ENCODE results near the gene RNF150. TPM values are rescaled to one million over a fixed set of nuclear protein-coding genes. Genes with fewer than 3 reads are reported as not detected.
A peak's percentile ranks its signal among the peaks of the same experiment; 100 is the strongest.

The RNF150 gene
- total RNA-seq, 2 donors from 2014 or later = 11.7 to 12.3 TPM

DNA sequence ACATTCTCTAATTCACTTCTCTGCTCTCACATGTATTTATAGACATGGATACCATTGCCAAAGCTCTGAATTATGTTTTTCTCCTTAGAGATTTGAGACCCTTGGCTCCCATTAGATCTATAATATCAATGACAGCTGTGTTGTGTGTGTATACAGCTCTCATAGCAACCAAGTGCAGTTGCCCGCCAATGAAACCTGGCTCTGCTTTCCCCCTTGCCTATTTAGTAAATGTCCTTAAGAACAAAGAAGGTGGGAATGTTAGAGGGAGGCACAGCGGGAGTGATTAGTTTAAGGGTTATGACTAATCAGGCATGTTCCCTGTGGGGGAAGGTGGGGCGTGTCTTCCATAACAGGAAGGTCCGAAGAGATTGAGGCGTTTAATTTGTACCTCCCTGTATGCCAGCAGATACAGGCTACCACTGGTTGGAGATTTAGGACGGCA lies 276.6 kb downstream of the RNF150 start:
- Histone ChIP-seq H3K36me3 (no peaks in the 10 kb centered on the region), H3K4me3 (no peak overlapping the region), H3K27me3 (replicated peaks; ENCODE audit: insufficient read depth) (no peaks in the 10 kb centered on the region), H3K9me3 (no peaks in the 10 kb centered on the region), H3K4me1 (replicated peaks) (no peaks in the 10 kb centered on the region), H3K27ac (no peak overlapping the region)
- intact Hi-C loops (cut with DNase I) = no loop called here
- WGBS = 20% methylated on average over 6 of the region's 6 CpGs
- DNase-seq (ENCODE audit: low spot score) = no peak
- no peak for TF ChIP-seq POLR2A (IDR thresholded peaks at IDR 0.05)
- no peak for TF ChIP-seq POLR2AphosphoS5 (IDR thresholded peaks at IDR 0.05)
- TF ChIP-seq, protein P1, sequence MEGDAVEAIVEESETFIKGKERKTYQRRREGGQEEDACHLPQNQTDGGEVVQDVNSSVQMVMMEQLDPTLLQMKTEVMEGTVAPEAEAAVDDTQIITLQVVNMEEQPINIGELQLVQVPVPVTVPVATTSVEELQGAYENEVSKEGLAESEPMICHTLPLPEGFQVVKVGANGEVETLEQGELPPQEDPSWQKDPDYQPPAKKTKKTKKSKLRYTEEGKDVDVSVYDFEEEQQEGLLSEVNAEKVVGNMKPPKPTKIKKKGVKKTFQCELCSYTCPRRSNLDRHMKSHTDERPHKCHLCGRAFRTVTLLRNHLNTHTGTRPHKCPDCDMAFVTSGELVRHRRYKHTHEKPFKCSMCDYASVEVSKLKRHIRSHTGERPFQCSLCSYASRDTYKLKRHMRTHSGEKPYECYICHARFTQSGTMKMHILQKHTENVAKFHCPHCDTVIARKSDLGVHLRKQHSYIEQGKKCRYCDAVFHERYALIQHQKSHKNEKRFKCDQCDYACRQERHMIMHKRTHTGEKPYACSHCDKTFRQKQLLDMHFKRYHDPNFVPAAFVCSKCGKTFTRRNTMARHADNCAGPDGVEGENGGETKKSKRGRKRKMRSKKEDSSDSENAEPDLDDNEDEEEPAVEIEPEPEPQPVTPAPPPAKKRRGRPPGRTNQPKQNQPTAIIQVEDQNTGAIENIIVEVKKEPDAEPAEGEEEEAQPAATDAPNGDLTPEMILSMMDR (IDR thresholded peaks at IDR 0.05) = no peak

DNA sequence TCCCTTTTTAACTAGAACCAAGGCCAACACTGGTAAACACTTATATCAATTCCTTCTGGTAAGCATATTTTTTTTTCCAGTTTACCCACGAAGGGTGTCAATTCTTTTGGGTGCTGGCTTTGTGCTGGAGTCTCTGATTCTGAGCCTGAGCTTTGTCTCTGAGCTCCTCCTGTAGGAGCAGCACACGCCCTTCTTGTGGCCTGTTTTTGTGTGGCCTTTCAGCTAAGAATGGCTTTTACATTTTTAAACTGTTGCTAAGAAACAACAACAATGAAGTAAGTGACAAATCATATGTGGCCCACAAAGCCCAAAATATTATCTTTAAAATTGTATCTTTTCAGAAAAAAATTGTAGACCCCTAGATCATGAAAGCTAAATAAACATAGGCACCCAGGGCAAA lies 279.1 kb downstream of the RNF150 start:
- no peaks in the 10 kb centered on the region for H3K27me3 ChIP-seq (replicated peaks; ENCODE audit: insufficient read depth)
- H3K4me3 ChIP-seq = no peak overlapping the region
- intact Hi-C loops (cut with DNase I) = loop anchor here (5.0 kb wide), 2 partner anchors 327 to 492 kb away; no protein-coding TSS in a partner anchor
- H3K9me3 ChIP-seq = no peaks in the 10 kb centered on the region
- WGBS = 78% methylated on average over 2 of the region's 2 CpGs
- no peak for DNase-seq (ENCODE audit: low spot score)
- no peaks in the 10 kb centered on the region for H3K4me1 ChIP-seq (replicated peaks)
- H3K36me3 ChIP-seq = no peaks in the 10 kb centered on the region
- no peak overlapping the region for H3K27ac ChIP-seq
- TF ChIP-seq POLR2A (IDR thresholded peaks at IDR 0.05) = no peak
- TF ChIP-seq POLR2AphosphoS5 (IDR thresholded peaks at IDR 0.05) = no peak
- TF ChIP-seq, protein P1 (IDR thresholded peaks at IDR 0.05) = no peak

DNA sequence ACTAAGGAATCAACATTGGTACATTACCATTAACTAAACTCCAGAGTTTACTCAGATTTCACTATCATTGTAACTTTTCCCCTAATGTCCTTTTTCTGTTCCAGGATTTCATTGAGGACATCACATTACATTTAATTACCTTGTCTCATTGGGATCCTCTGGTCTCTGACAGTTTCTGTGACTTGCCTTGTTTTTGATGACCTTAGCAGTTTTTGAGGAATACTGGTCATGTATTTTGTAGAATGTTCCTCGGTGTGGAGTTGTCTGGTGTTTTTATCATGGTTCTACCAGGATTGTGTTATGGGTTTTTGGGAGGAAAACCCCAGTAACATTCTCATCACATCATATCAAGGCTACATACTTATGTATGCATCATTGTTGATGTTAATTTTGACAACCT lies 281.5 kb downstream of the RNF150 start:
- intact Hi-C loops (cut with DNase I) = loop anchor here (5.0 kb wide), 2 partner anchors 325 to 490 kb away; no protein-coding TSS in a partner anchor
- DNase-seq (ENCODE audit: low spot score) = no peak
- Histone ChIP-seq H3K27ac (no peak overlapping the region), H3K9me3 (no peaks in the 10 kb centered on the region), H3K4me3 (no peak overlapping the region), H3K36me3 (no peaks in the 10 kb centered on the region), H3K27me3 (replicated peaks; ENCODE audit: insufficient read depth) (no peaks in the 10 kb centered on the region), H3K4me1 (replicated peaks) (no peaks in the 10 kb centered on the region)
- WGBS = 51% methylated on average over 1 of the region's 1 CpG
- TF ChIP-seq POLR2AphosphoS5 (IDR thresholded peaks at IDR 0.05) (no peak), POLR2A (IDR thresholded peaks at IDR 0.05) (no peak)

DNA sequence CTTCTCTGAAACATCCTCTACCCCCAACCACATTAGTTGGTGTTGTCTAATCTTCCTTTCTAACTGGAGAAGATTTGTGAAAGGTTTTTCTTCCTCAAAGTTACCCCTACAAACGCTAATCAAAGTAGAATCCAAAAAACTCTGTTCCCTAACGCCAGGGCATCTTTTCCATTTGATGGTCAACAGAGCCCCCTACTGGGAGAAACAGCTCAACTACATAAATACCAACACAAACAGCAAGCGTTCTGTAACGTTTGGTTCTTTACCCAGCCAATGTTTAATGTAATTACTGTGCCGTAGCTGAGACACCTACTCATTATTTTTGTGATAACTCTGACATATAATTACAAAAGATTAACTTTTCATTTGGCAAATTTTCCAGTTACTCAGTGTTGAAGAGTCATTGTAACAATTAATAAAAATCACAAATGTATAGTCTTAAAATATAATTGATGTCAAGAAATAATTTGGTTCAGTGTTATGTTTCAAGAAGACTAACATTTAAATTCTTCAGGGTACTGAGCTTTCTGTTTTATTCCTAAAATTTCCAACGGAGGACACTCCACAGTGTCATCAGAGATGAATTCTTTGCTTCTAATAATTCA lies 282.1 kb downstream of the RNF150 start:
- H3K27me3 ChIP-seq (replicated peaks; ENCODE audit: insufficient read depth) = no peaks in the 10 kb centered on the region
- H3K27ac ChIP-seq = no peak overlapping the region
- under 1% methylated on average over 6 of the region's 6 CpGs for WGBS
- peak; percentile 56 for DNase-seq (ENCODE audit: low spot score)
- intact Hi-C loops (cut with DNase I) = loop anchor here (5.0 kb wide), 2 partner anchors 324 to 489 kb away; no protein-coding TSS in a partner anchor
- H3K4me1 ChIP-seq (replicated peaks) = no peaks in the 10 kb centered on the region
- no peak overlapping the region for H3K4me3 ChIP-seq
- no peaks in the 10 kb centered on the region for H3K36me3 ChIP-seq
- TF ChIP-seq POLR2A (IDR thresholded peaks at IDR 0.05) (no peak), POLR2AphosphoS5 (IDR thresholded peaks at IDR 0.05) (peak; percentile 39)
- TF ChIP-seq, protein P1 (IDR thresholded peaks at IDR 0.05) = peak; percentile 26 to 88 (median 78)
- H3K9me3 ChIP-seq = no peaks in the 10 kb centered on the region

DNA sequence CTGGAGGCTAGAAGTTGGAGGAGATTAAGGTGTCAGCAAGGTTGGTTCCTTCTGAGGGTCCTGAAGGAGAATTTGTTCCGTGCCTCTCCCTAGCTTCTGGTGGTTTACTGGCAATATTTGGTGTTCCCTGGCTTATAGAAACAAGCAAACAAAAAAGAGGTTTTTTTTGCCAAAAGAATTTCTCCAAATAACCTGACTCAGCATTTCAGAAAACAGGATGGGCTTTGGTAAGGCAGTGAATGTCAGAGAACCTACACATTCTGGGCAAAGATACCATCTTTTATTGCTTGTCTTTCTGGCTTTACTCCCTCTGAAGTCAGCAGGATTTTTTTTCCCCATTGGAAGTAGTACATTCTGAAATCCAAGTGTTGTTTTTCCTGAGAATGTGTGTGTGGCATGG lies 283.7 kb downstream of the RNF150 start:
- intact Hi-C loops (cut with DNase I) = no loop called here
- Histone ChIP-seq H3K9me3 (no peaks in the 10 kb centered on the region), H3K4me1 (replicated peaks) (no peaks in the 10 kb centered on the region), H3K27me3 (replicated peaks; ENCODE audit: insufficient read depth) (no peaks in the 10 kb centered on the region), H3K4me3 (no peak overlapping the region), H3K36me3 (no peaks in the 10 kb centered on the region), H3K27ac (no peak overlapping the region)
- DNase-seq (ENCODE audit: low spot score) = no peak
- 63% methylated on average over 1 of the region's 1 CpG for WGBS
- TF ChIP-seq, protein P1 (IDR thresholded peaks at IDR 0.05) = no peak
